SK-N-SH (cell line): ENCODE measurements around the gene WNT2. TPM values are rescaled to one million over a fixed set of nuclear protein-coding genes. Genes with fewer than 3 reads are reported as not detected.

Experiments used
- CTCF ChIA-PET: fragments of 300-600, 350-600 bp; formaldehyde crosslinking; extraction: SDS; loops from one replicate; lab custom pipeline; 2021; lab: Yijun Ruan, JAX
- POLR2A ChIA-PET: fragments of 350-600 bp; sonication (Branson Sonifier 250); formaldehyde crosslinking; extraction: SDS; loops from one replicate; lab custom pipeline; 2020; ENCODE audit warnings: antibody characterized with exemption, inconsistent platforms; lab: Yijun Ruan, JAX
- DNase-seq: peaks from one replicate; pipeline ENCODE4 v3.0.0; 2012
- H2AFZ ChIP-seq: fragments of 200-600 bp; sonication (generic); 2 replicates; pipeline ENCODE4 v1.8.1; 2016; ENCODE audit warnings: antibody characterized with exemption, mild to moderate bottlenecking, low read depth
- H3F3A ChIP-seq: fragments of 200-600 bp; sonication (generic); replicated peaks from 2 replicates; pipeline ENCODE3; 2016; ENCODE audit warnings: antibody characterized with exemption, mild to moderate bottlenecking; ENCODE audit not compliant: insufficient read depth
- H3K27ac ChIP-seq, 2 experiments: fragments of 200-500 bp in 1 of 2; fragments of 200-600 bp in 1 of 2; sonication (Bioruptor generic) in 1 of 2; sonication (generic), shearing (Covaris generic) in 1 of 2; 2 replicates each; pipeline versions ENCODE4 v1.5.1 to v1.6.1; 2014 to 2016; ENCODE audit warnings: low read depth in 2 of 2, inconsistent platforms in 1 of 2, low read length in 1 of 2, mild to moderate bottlenecking in 1 of 2, mixed read lengths in 1 of 2
- H3K27me3 ChIP-seq: fragments of 200-600 bp; sonication (generic), shearing (Covaris generic); 2 replicates; pipeline ENCODE4 v1.6.1; 2016; ENCODE audit warnings: mixed run types; ENCODE audit not compliant: insufficient read depth
- H3K36me3 ChIP-seq, 2 experiments: fragments of 200-500 bp in 1 of 2; fragments of 200-600 bp in 1 of 2; sonication (Bioruptor generic) in 1 of 2; sonication (generic) in 1 of 2; replicated peaks in 1 of 2; 2 replicates each; pipeline versions ENCODE3 to v1.5.1; 2014 to 2016; ENCODE audit warnings: low read length in 1 of 2, mild to moderate bottlenecking in 1 of 2; ENCODE audit not compliant: insufficient read depth in 2 of 2, control insufficient read depth in 1 of 2
- H3K4me1 ChIP-seq, 2 experiments: fragments of 200-500 bp in 1 of 2; fragments of 200-600 bp in 1 of 2; sonication (Bioruptor generic) in 1 of 2; sonication (generic), shearing (Covaris generic) in 1 of 2; 2 replicates each; pipeline versions ENCODE4 v1.5.1 to v1.6.1; 2014 to 2016; ENCODE audit warnings: low read depth in 1 of 2, low read length in 1 of 2, mixed run types in 1 of 2; ENCODE audit not compliant: insufficient read depth in 2 of 2, control insufficient read depth in 1 of 2
- H3K4me2 ChIP-seq: fragments of 200-600 bp; sonication (generic), shearing (Covaris generic); 2 replicates; pipeline ENCODE4 v1.6.1; 2017; ENCODE audit warnings: mixed run types
- H3K4me3 ChIP-seq, 2 experiments: fragments of 200-500 bp in 1 of 2; fragments of 200-600 bp in 1 of 2; sonication (Bioruptor generic) in 1 of 2; sonication (generic), shearing (Covaris generic) in 1 of 2; 2 replicates each; pipeline versions ENCODE4 v1.5.1 to v1.8.1; 2014 to 2016; ENCODE audit warnings: low read depth in 2 of 2, inconsistent platforms in 1 of 2, low read length in 1 of 2, mild to moderate bottlenecking in 1 of 2, mixed read lengths in 1 of 2, moderate library complexity in 1 of 2
- H3K79me2 ChIP-seq: fragments of 200-600 bp; sonication (generic); 2 replicates; pipeline ENCODE4 v1.8.1; 2017; ENCODE audit warnings: mild to moderate bottlenecking; ENCODE audit not compliant: insufficient read depth
- H3K9ac ChIP-seq: fragments of 200-600 bp; sonication (generic); 2 replicates; pipeline ENCODE4 v1.6.1; 2017; ENCODE audit warnings: mixed run types
- H3K9me2 ChIP-seq: fragments of 200-600 bp; sonication (generic); 2 replicates; pipeline ENCODE4 v1.6.1; 2017; ENCODE audit warnings: mixed run types
- H3K9me3 ChIP-seq: fragments of 200-600 bp; sonication (generic); 2 replicates; pipeline ENCODE4 v1.6.1; 2017; ENCODE audit warnings: mixed run types, mild to moderate bottlenecking, moderate library complexity
- H4K20me1 ChIP-seq: fragments of 200-600 bp; sonication (generic); 2 replicates; pipeline ENCODE4 v1.6.1; 2017; ENCODE audit warnings: mild to moderate bottlenecking, mixed run types; ENCODE audit not compliant: insufficient read depth
- ELF1 ChIP-seq: IDR thresholded peaks from 2 replicates; pipeline ENCODE4 v1.4.0; 2012
- EZH2phosphoT487 ChIP-seq: fragments of 200-600 bp; sonication (generic); IDR thresholded peaks from 2 replicates; pipeline ENCODE4 v1.6.1; 2017; ENCODE audit warnings: low read depth, mixed run types, mild to moderate bottlenecking, antibody characterized with exemption, moderate library complexity, borderline replicate concordance
- NFIC ChIP-seq: IDR thresholded peaks from 2 replicates; pipeline ENCODE4 v1.4.0; 2012; ENCODE audit warnings: borderline replicate concordance
- SIN3A ChIP-seq: IDR thresholded peaks from 2 replicates; pipeline ENCODE4 v1.6.1; 2012; ENCODE audit warnings: low read depth, mild to moderate bottlenecking, low read length, moderate library complexity, borderline replicate concordance
- SMC3 ChIP-seq: IDR thresholded peaks from 2 replicates; pipeline ENCODE4 v1.6.1; 2012; ENCODE audit warnings: low read depth, low read length, improper control_type of control experiment
- TEAD4 ChIP-seq: IDR thresholded peaks from 2 replicates; pipeline ENCODE4 v1.4.0; 2012; ENCODE audit warnings: mild to moderate bottlenecking, borderline replicate concordance; ENCODE audit not compliant: insufficient read depth
- USF2 ChIP-seq: fragments of 150-350 bp; IDR thresholded peaks from 2 replicates; pipeline ENCODE4 v1.6.1; 2017; ENCODE audit warnings: antibody characterized with exemption, low read length, low read depth, borderline replicate concordance
- YY1 ChIP-seq: IDR thresholded peaks from 2 replicates; pipeline ENCODE4 v1.4.0; 2012; ENCODE audit warnings: low read depth, mild to moderate bottlenecking
- WGBS: methylation state at CpG from one replicate; pipeline ENCODE4 v1.1.6; 2017; ENCODE audit warnings: low lambda C conversion rate; 5-methylcytosine and 5-hydroxymethylcytosine counted together
- polyA plus RNA-seq, 3 experiments: library from polyadenylated mRNA; depleted of rRNA; stranded (reverse); fragments of >200 nt; gene quantifications; 2 replicates each; pipeline ENCODE4 v1.2.3, GENCODE V29; 2012
- TF ChIP-seq, protein P1 (sequence below): IDR thresholded peaks from 2 replicates; pipeline ENCODE4 v1.6.1; 2012; ENCODE audit warnings: mild to moderate bottlenecking, low read depth, low read length, moderate library complexity
- TF ChIP-seq, protein P2 (sequence below): IDR thresholded peaks from 2 replicates; pipeline ENCODE4 v1.4.0; 2012; ENCODE audit warnings: low read depth, borderline replicate concordance
- TF ChIP-seq, protein P3 (sequence below): IDR thresholded peaks from 2 replicates; pipeline ENCODE4; 2012

WNT2 gene
- polyA plus RNA-seq, 1 of the 3 experiments (the other 2 are of a cell fraction), result not detected

- Histone ChIP-seq H3K4me1 (no peaks in the 10 kb centered on the region), H3K9ac (no peak overlapping the region), H3K9me2 (no peaks in the 10 kb centered on the region), H3K79me2 (no peaks in the 10 kb centered on the region), H3K27me3 (peaks cover 18% of the 10 kb centered on the region), H3F3A (no peaks in the 10 kb centered on the region), H3K9me3 (no peaks in the 10 kb centered on the region), H2AFZ (no peak overlapping the region), H4K20me1 (no peaks in the 10 kb centered on the region), H3K27ac (no peak overlapping the region), H3K4me3 (no peak overlapping the region), H3K4me2 (no peak overlapping the region), H3K36me3 (no peaks in the 10 kb centered on the region)
- ChIA-PET POLR2A (interaction anchor here (0.6 kb wide), 1 partner anchor 46 kb away, joined by 5 read pairs; no protein-coding TSS in a partner anchor), CTCF (no interaction called here)
- no peak for TF ChIP-seq TEAD4
- TF ChIP-seq SMC3, result no peak
- TF ChIP-seq, protein P1, sequence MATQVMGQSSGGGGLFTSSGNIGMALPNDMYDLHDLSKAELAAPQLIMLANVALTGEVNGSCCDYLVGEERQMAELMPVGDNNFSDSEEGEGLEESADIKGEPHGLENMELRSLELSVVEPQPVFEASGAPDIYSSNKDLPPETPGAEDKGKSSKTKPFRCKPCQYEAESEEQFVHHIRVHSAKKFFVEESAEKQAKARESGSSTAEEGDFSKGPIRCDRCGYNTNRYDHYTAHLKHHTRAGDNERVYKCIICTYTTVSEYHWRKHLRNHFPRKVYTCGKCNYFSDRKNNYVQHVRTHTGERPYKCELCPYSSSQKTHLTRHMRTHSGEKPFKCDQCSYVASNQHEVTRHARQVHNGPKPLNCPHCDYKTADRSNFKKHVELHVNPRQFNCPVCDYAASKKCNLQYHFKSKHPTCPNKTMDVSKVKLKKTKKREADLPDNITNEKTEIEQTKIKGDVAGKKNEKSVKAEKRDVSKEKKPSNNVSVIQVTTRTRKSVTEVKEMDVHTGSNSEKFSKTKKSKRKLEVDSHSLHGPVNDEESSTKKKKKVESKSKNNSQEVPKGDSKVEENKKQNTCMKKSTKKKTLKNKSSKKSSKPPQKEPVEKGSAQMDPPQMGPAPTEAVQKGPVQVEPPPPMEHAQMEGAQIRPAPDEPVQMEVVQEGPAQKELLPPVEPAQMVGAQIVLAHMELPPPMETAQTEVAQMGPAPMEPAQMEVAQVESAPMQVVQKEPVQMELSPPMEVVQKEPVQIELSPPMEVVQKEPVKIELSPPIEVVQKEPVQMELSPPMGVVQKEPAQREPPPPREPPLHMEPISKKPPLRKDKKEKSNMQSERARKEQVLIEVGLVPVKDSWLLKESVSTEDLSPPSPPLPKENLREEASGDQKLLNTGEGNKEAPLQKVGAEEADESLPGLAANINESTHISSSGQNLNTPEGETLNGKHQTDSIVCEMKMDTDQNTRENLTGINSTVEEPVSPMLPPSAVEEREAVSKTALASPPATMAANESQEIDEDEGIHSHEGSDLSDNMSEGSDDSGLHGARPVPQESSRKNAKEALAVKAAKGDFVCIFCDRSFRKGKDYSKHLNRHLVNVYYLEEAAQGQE, result no peak
- no peak for TF ChIP-seq USF2
- TF ChIP-seq, protein P2, sequence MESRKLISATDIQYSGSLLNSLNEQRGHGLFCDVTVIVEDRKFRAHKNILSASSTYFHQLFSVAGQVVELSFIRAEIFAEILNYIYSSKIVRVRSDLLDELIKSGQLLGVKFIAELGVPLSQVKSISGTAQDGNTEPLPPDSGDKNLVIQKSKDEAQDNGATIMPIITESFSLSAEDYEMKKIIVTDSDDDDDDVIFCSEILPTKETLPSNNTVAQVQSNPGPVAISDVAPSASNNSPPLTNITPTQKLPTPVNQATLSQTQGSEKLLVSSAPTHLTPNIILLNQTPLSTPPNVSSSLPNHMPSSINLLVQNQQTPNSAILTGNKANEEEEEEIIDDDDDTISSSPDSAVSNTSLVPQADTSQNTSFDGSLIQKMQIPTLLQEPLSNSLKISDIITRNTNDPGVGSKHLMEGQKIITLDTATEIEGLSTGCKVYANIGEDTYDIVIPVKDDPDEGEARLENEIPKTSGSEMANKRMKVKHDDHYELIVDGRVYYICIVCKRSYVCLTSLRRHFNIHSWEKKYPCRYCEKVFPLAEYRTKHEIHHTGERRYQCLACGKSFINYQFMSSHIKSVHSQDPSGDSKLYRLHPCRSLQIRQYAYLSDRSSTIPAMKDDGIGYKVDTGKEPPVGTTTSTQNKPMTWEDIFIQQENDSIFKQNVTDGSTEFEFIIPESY, result no peak
- no peak for TF ChIP-seq ELF1
- TF ChIP-seq YY1, result no peak
- TF ChIP-seq SIN3A, result no peak
- no peak for TF ChIP-seq EZH2phosphoT487
- TF ChIP-seq, protein P3, sequence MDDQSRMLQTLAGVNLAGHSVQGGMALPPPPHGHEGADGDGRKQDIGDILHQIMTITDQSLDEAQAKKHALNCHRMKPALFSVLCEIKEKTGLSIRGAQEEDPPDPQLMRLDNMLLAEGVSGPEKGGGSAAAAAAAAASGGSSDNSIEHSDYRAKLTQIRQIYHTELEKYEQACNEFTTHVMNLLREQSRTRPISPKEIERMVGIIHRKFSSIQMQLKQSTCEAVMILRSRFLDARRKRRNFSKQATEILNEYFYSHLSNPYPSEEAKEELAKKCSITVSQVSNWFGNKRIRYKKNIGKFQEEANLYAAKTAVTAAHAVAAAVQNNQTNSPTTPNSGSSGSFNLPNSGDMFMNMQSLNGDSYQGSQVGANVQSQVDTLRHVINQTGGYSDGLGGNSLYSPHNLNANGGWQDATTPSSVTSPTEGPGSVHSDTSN, result no peak
- no peak for TF ChIP-seq NFIC
- no peak for DNase-seq
- 5% methylated on average over 1 of the region's 1 CpG for WGBS
Measured at GRCh38 chr7:117350027-117350426, 27.2 kb upstream of the WNT2 start.
